K562 (cell line): ENCODE data around the gene RNASET2. TPM values are rescaled to one million over a fixed set of nuclear protein-coding genes. Genes with fewer than 3 reads are reported as not detected.

ENCODE experiments used
- ARID2 ChIP-seq: fragments of 450-650 bp; IDR thresholded peaks from 2 replicates; pipeline ENCODE4 v1.6.1; 2017; ENCODE audit warnings: antibody characterized with exemption, mild to moderate bottlenecking
- HDAC1 ChIP-seq, 2 experiments: fragments of 450-650 bp; IDR thresholded peaks; 2 replicates each; pipeline ENCODE4 v1.6.1; 2016 to 2017; ENCODE audit warnings: inconsistent platforms in 1 of 2, mild to moderate bottlenecking in 1 of 2, moderate library complexity in 1 of 2
- JUN ChIP-seq, 2 experiments: sonication (generic) in 1 of 2; formaldehyde crosslinking in 1 of 2; IDR thresholded peaks; 2 replicates each; pipeline versions ENCODE4 v1.6.1 to v1.8.0; 2012 to 2022; ENCODE audit warnings: borderline replicate concordance in 2 of 2, mild to moderate bottlenecking in 2 of 2, improper control_type of control experiment in 1 of 2, low read depth in 1 of 2, low read length in 1 of 2, missing genetic modification reagents in 1 of 2
- KDM4B ChIP-seq, 2 experiments: fragments of 450-650 bp in 1 of 2; sonication (generic) in 1 of 2; IDR thresholded peaks; 2 replicates each; pipeline ENCODE4 v1.6.1; 2016 to 2017; ENCODE audit warnings: borderline replicate concordance in 2 of 2, antibody characterized with exemption in 1 of 2, low read depth in 1 of 2, mild to moderate bottlenecking in 1 of 2
- KDM5B ChIP-seq: fragments of 200-600 bp; sonication (generic); IDR thresholded peaks from 2 replicates; pipeline ENCODE4 v1.6.1; 2012; ENCODE audit warnings: low read depth, mild to moderate bottlenecking, moderate library complexity, low read length, control low read depth, inconsistent platforms; ENCODE audit not compliant: insufficient replicate concordance
- MGA ChIP-seq: fragments of 450-650 bp; IDR thresholded peaks from 2 replicates; pipeline ENCODE4 v1.6.1; 2016; ENCODE audit warnings: mild to moderate bottlenecking, moderate library complexity
- NR1H2 ChIP-seq: sonication (generic); formaldehyde crosslinking; IDR thresholded peaks from 2 replicates; pipeline ENCODE4 v1.4.0; 2020; ENCODE audit warnings: mild to moderate bottlenecking, missing genetic modification reagents
- NR2C2 ChIP-seq, 2 experiments: fragments of 200-800 bp in 1 of 2; sonication (Bioruptor generic) in 1 of 2; sonication (generic) in 1 of 2; formaldehyde crosslinking in 1 of 2; IDR thresholded peaks; 2 replicates each; pipeline versions ENCODE4 v1.6.1 to v1.8.0; 2016 to 2022; ENCODE audit warnings: mild to moderate bottlenecking in 1 of 2, missing compliant biosample characterization in 1 of 2, missing genetic modification characterization in 1 of 2, missing genetic modification reagents in 1 of 2
- TOE1 ChIP-seq, 2 experiments: fragments of 450-650 bp in 1 of 2; sonication (generic) in 1 of 2; formaldehyde crosslinking in 1 of 2; IDR thresholded peaks; 2 replicates each; pipeline versions ENCODE4 v1.7.1 to v1.8.0; 2016 to 2022; ENCODE audit warnings: borderline replicate concordance in 2 of 2, mild to moderate bottlenecking in 2 of 2, antibody characterized with exemption in 1 of 2, inconsistent platforms in 1 of 2, low read depth in 1 of 2, missing genetic modification reagents in 1 of 2, moderate library complexity in 1 of 2
- polyA plus RNA-seq, 8 experiments: library from polyadenylated mRNA; depleted of rRNA in 4 of 8; stranded (reverse) in 5 of 8; unstranded in 3 of 8; fragments of >200 nt; fragmentation: Nextera tagmentation in 2 of 8; fragmentation: Illumina TruSeq in 1 of 8; extraction: Ambion mirVana in 2 of 8; extraction: Trizol in 1 of 8; gene quantifications; 2 replicates each; pipeline versions ENCODE4 v1.2.1 to v1.2.3, GENCODE V29; 2011 to 2014; ENCODE audit warnings: inconsistent platforms in 1 of 8, missing spikeins in 1 of 8
- total RNA-seq, 7 experiments: library from RNA; depleted of rRNA in 6 of 7; stranded (reverse); fragments of >200 nt in 6 of 7; fragmentation: Illumina TruSeq in 2 of 7; extraction: Trizol in 2 of 7; gene quantifications; 2 replicates each; pipeline versions ENCODE4 v1.2.1 to v1.2.3, GENCODE V29; 2011 to 2021; ENCODE audit warnings: low replicate concordance in 1 of 7
- TF ChIP-seq, protein P1 (sequence below): conservative IDR thresholded peaks from 2 replicates; pipeline ENCODE4 v1.6.1; 2011; ENCODE audit warnings: low read depth, mild to moderate bottlenecking, low read length; ENCODE audit not compliant: control insufficient read depth

The RNASET2 gene
- total and polyA plus RNA-seq, 9 of the 15 experiments (the other 6 are each of a cell fraction or from before 2014, with no cell fraction given) = 7.4 to 141 (median 91.3) TPM

DNA sequence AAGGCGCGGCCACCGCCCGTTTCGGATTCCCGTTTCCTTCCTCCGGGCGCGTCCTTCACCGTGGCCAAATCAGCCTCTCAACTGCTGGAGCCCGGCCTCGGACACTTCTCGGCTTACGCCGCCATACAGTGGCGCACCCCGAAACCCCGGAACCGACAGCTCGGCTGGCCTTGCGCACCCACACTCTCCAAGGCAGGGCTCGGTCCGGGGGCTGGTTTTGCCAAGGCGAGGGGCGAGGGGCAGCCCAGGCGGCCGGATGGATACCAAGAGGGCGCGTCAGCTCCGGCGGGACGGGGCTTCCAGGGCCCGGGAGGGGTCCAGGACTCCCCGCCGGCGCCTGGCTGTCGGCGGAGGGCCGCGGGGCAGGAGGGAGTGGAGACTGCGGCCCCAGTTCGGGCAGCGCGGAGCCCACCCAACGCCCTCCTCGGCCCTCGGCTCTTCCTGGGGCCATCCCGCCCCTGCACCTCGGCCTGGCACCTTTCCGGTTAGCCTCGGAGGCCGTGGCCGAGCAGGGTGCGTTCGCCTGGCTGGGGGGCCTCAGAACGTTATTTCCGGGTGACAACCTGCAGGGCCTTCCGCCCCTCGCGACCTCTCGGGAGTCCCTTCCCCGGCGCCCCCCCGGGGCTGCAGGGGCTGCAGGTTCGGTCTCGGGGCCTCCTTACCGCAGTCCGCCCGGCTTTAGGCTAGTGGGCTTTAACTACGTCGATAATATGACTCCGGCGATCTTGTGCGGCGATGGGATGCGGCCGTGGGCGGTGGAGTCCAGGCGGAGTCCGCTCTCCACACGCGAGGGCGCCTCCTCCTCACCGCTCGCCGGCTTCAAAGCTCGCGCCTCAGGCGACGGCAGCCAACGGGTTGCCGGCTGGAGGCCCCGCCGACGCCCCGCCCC lies 42.1 kb upstream of the RNASET2 start (continued):
- TF ChIP-seq, protein P1, sequence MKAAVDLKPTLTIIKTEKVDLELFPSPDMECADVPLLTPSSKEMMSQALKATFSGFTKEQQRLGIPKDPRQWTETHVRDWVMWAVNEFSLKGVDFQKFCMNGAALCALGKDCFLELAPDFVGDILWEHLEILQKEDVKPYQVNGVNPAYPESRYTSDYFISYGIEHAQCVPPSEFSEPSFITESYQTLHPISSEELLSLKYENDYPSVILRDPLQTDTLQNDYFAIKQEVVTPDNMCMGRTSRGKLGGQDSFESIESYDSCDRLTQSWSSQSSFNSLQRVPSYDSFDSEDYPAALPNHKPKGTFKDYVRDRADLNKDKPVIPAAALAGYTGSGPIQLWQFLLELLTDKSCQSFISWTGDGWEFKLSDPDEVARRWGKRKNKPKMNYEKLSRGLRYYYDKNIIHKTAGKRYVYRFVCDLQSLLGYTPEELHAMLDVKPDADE = peak; percentile 60; the same call in 1 of the 2 replicates
- TF ChIP-seq KDM5B = peak; percentile 91
- no peak for TF ChIP-seq TOE1 (IDR thresholded peaks at IDR 0.05; ENCODE audit: borderline replicate concordance)
- TF ChIP-seq TOE1 (CRISPR knock-in tag; IDR thresholded peaks at IDR 0.05; ENCODE audit: borderline replicate concordance, low read depth) = 0 out of 2 replicates have a peak, but pooled peaks have one; percentile 62
- 0 out of 2 replicates have a peak, but pooled peaks have one; percentile 45 for TF ChIP-seq ARID2
- TF ChIP-seq HDAC1 (IDR thresholded peaks at IDR 0.05) = peak; percentile 15 to 87; a peak in 3 of 4 replicates
- TF ChIP-seq JUN (IDR thresholded peaks at IDR 0.05; ENCODE audit: borderline replicate concordance, low read depth, low read length) = no peak
- peak; percentile 38; the same call in 1 of the 2 replicates for TF ChIP-seq JUN (CRISPR knock-in tag; IDR thresholded peaks at IDR 0.05; ENCODE audit: borderline replicate concordance)
- peak; percentile 3; the same call in 1 of the 2 replicates for TF ChIP-seq NR2C2 (CRISPR knock-in tag; IDR thresholded peaks at IDR 0.05)
- no peak for TF ChIP-seq NR2C2 (tag; IDR thresholded peaks at IDR 0.05)
- TF ChIP-seq MGA = peak; percentile 81
- 0 out of 4 replicates have a peak, but pooled peaks of 1 of the 2 experiments have one; percentile 6 for TF ChIP-seq KDM4B (IDR thresholded peaks at IDR 0.05; ENCODE audit: borderline replicate concordance in 2 of 2, low read depth in 1 of 2)
- TF ChIP-seq NR1H2 (CRISPR knock-in tag) = 0 out of 2 replicates have a peak, but pooled peaks have one; percentile 42
